Subcutaneous adipose tissue (tissue), 4 donors: ENCODE data around the gene IZUMO2. TPM values are rescaled to one million over a fixed set of nuclear protein-coding genes. Genes with fewer than 3 reads are reported as not detected.

Source experiments
- total RNA-seq, 4 donors: library from RNA; depleted of rRNA; stranded (reverse); fragments of >200 nt; gene quantifications; one replicate each; pipeline ENCODE4 v1.1.0, GENCODE V29; 2016
- TF ChIP-seq, protein P1 (sequence below): fragments of 450-650 bp; IDR thresholded peaks from one replicate; pipeline ENCODE4 v1.5.1; 2016; ENCODE audit warnings: low read depth, mild to moderate bottlenecking, control low read depth, antibody characterized with exemption, moderate library complexity

Gene IZUMO2
- total RNA-seq, 4 donors from 2014 or later = not detected

DNA sequence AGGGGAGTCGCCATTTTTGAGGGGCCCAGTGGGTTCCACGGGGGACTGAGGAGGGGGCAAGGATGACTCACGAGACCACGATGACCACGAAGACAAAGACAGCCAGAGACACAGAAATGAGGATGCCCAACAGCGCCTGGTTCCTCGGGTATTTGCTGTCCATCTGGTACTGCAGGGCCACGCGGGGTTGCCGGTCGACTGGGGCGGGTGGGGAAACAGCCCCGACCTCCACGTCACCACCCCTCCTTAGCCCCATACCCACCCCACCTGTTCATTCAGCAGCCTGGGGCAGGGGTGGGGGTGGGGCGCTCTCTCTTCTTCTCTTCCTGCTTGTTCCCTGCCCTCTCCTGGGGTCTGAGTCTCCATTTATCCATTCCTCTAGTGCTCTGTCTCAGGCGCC lies 8.6 kb downstream of the IZUMO2 start:
- TF ChIP-seq, protein P1, sequence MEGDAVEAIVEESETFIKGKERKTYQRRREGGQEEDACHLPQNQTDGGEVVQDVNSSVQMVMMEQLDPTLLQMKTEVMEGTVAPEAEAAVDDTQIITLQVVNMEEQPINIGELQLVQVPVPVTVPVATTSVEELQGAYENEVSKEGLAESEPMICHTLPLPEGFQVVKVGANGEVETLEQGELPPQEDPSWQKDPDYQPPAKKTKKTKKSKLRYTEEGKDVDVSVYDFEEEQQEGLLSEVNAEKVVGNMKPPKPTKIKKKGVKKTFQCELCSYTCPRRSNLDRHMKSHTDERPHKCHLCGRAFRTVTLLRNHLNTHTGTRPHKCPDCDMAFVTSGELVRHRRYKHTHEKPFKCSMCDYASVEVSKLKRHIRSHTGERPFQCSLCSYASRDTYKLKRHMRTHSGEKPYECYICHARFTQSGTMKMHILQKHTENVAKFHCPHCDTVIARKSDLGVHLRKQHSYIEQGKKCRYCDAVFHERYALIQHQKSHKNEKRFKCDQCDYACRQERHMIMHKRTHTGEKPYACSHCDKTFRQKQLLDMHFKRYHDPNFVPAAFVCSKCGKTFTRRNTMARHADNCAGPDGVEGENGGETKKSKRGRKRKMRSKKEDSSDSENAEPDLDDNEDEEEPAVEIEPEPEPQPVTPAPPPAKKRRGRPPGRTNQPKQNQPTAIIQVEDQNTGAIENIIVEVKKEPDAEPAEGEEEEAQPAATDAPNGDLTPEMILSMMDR = no peak

DNA sequence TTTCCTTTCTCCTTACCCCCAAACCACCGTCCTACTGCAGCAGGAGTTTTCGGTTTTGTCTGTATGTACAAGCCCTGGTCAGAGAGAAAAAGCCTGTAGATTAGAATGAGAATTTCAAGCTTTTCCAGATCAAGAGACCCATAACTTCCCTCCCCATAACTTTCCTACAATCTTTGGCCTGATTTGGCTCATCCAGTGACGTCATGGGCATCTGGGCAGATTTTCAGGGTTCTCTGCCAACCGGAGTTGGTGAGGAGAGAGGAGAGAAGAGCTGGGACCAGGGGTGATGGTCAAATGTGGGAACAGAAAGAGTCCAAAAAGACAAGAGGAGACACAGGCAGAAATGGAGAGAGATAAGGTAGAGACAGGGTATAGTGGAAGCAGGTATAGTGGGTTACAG lies 10.5 kb downstream of the IZUMO2 start:
- TF ChIP-seq, protein P1 = no peak

- TF ChIP-seq, protein P1 = no peak
These were observed 14.6 kb downstream of the IZUMO2 start for GRCh38 chr19:50148528-50148927.

- TF ChIP-seq, protein P1 = no peak
These were observed 15.3 kb downstream of the IZUMO2 start for GRCh38 chr19:50147462-50148423.

Other genes starting within 250 kb of the IZUMO2 start
- gene ATF5, start 234.1 kb downstream of the IZUMO2 start, total RNA-seq = 10 to 100 TPM; 10.9 to 41.6 (median 17.6) TPM
- gene NUP62, start 233.8 kb downstream of the IZUMO2 start, total RNA-seq = 10 to 100 TPM; 25.8 to 29.2 (median 27.6) TPM
- 1 to 10 TPM in 3 of 4 donors, under 1 TPM in 1; 0.65 to 6.6 (median 2.7) TPM for gene SIGLEC11, start 202.1 kb downstream of the IZUMO2 start, total RNA-seq
- gene VRK3, start 137.9 kb downstream of the IZUMO2 start, total RNA-seq = 10 to 100 TPM; 16.5 to 29.8 (median 26.8) TPM
- 10 to 100 TPM in 2 of 4 donors, 1 to 10 TPM in 2; 8.0 to 12.4 (median 9.5) TPM for gene ZNF473, start 137.3 kb downstream of the IZUMO2 start, total RNA-seq
- 10 to 100 TPM in 2 of 4 donors, 1 to 10 TPM in 2; 8.3 to 82.1 (median 12.4) TPM for gene MYH14, start 40.3 kb upstream of the IZUMO2 start, total RNA-seq
- gene KCNC3, start 166.1 kb upstream of the IZUMO2 start, total RNA-seq = under 1 TPM; 0.16 to 0.75 (median 0.28) TPM
- gene NAPSA, start 202.4 kb upstream of the IZUMO2 start, total RNA-seq = 1 to 10 TPM in 1 of 4 donors, under 1 TPM in 2, not detected in 1; 0.66 to 1.3 (median 0.85) TPM
- gene NR1H2, start 213.2 kb upstream of the IZUMO2 start, total RNA-seq = 10 to 100 TPM; 39.9 to 95.9 (median 75.3) TPM
- 10 to 100 TPM in 3 of 4 donors, 1 to 10 TPM in 1; 4.1 to 15.6 (median 10.9) TPM for gene POLD1, start 221.1 kb upstream of the IZUMO2 start, total RNA-seq